GM15510 (cell line): ENCODE results near the gene SPATS2L.

Experiments
- POLR2A ChIP-seq: IDR thresholded peaks from 3 replicates; pipeline ENCODE4 v1.6.1; 2011; ENCODE audit warnings: borderline replicate concordance; ENCODE audit not compliant: insufficient read length; ENCODE audit errors: extremely low read depth

Gene SPATS2L

GRCh38 chr2:200276472-200276871 is 30.0 kb upstream of the SPATS2L start:
- TF ChIP-seq POLR2A, result no peak

GRCh38 chr2:200278694-200279316 is 27.7 kb upstream of the SPATS2L start:
- TF ChIP-seq POLR2A, result no peak

- no peak for TF ChIP-seq POLR2A
Measured at GRCh38 chr2:200279857-200280256, 26.6 kb upstream of the SPATS2L start.

GRCh38 chr2:200286578-200286977 is 19.9 kb upstream of the SPATS2L start:
- TF ChIP-seq POLR2A, result no peak

- TF ChIP-seq POLR2A, result no peak
Measured at GRCh38 chr2:200288670-200289429, 17.6 kb upstream of the SPATS2L start.

GRCh38 chr2:200296118-200296517 is 10.4 kb upstream of the SPATS2L start:
- TF ChIP-seq POLR2A, result no peak

- TF ChIP-seq POLR2A, result no peak
Measured at GRCh38 chr2:200297100-200297499, 9.4 kb upstream of the SPATS2L start.

- TF ChIP-seq POLR2A, result no peak
Measured at GRCh38 chr2:200297989-200298388, 8.5 kb upstream of the SPATS2L start.

- no peak for TF ChIP-seq POLR2A
Measured at GRCh38 chr2:200298816-200299215, 7.7 kb upstream of the SPATS2L start.

- no peak for TF ChIP-seq POLR2A
Measured at GRCh38 chr2:200300065-200300464, 6.4 kb upstream of the SPATS2L start.

- TF ChIP-seq POLR2A, result no peak
Measured at GRCh38 chr2:200300638-200301314, 5.7 kb upstream of the SPATS2L start.

GRCh38 chr2:200301953-200302858 is 4.3 kb upstream of the SPATS2L start:
- no peak for TF ChIP-seq POLR2A

- TF ChIP-seq POLR2A, result no peak
Measured at GRCh38 chr2:200302940-200303727, 3.4 kb upstream of the SPATS2L start.

GRCh38 chr2:200305797-200306195 is 697 bp upstream of the SPATS2L start:
- no peak for TF ChIP-seq POLR2A
